HUES6 (cell line): ENCODE data around the gene ABHD17A.

ENCODE experiments used
- H3K27ac ChIP-seq: 2 replicates; pipeline ENCODE4 v1.7.0; 2013; ENCODE audit warnings: low read depth, mild to moderate bottlenecking, low read length, inconsistent platforms
- H3K27me3 ChIP-seq: 2 replicates; pipeline ENCODE4 v1.6.1; 2013; ENCODE audit warnings: low read length; ENCODE audit not compliant: control insufficient read depth, insufficient read depth
- H3K36me3 ChIP-seq: 2 replicates; pipeline ENCODE4 v1.6.1; 2013; ENCODE audit warnings: low read length; ENCODE audit not compliant: control insufficient read depth, insufficient read depth
- H3K4me1 ChIP-seq: 2 replicates; pipeline ENCODE4 v1.6.1; 2013; ENCODE audit warnings: low read length; ENCODE audit not compliant: control insufficient read depth, insufficient read depth
- H3K4me3 ChIP-seq: 2 replicates; pipeline ENCODE4 v1.5.1; 2013; ENCODE audit warnings: low read depth, low read length
- H3K9ac ChIP-seq: one replicate; pipeline ENCODE4 v1.6.1; 2013; ENCODE audit warnings: mild to moderate bottlenecking, low read length
- H3K9me3 ChIP-seq: 2 replicates; pipeline ENCODE4 v1.6.1; 2013; ENCODE audit warnings: low read depth, low read length; ENCODE audit not compliant: control insufficient read depth, insufficient read depth

ABHD17A gene

DNA sequence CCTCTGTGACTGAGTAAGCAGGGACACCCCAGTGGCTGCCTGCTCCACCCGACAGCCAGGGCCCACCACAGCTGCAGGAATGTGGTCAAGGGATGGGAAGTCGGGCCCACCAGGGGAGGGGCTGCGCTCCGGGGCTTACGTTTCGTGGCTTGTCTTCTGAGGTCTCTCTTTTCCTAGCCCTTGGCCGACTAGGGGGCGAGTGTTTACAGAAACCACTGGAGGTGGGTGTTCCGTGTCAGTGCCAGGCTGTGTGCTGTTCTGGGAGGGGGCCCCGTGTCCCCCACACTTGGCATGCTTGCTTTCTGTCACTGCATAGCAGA lies 24.4 kb upstream of the ABHD17A start:
- Histone ChIP-seq H3K4me1 (peaks cover 11% of the 10 kb centered on the region; the same call in 1 of the 2 replicates), H3K36me3 (peaks cover 33% of the 10 kb centered on the region), H3K27me3 (no peaks in the 10 kb centered on the region), H3K9me3 (no peaks in the 10 kb centered on the region), H3K9ac (no peak overlapping the region), H3K4me3 (no peak overlapping the region), H3K27ac (no peak overlapping the region)

DNA sequence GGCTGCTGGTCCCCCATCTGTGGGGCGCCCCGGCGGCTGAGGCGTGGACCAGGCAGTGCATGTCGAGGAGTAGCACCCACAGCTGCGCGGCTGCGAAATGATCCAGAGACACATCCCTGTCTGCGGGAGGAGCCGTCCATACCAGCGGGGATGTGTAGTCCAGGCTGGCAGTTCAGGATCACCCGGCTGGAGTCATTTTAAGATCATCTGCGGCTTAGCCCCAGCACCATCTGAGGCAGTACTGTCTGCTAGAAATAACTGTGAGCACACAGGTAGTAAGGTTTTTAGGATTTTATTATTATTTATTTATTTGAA lies 23.0 kb upstream of the ABHD17A start:
- H3K4me3 ChIP-seq: no peak overlapping the region

DNA sequence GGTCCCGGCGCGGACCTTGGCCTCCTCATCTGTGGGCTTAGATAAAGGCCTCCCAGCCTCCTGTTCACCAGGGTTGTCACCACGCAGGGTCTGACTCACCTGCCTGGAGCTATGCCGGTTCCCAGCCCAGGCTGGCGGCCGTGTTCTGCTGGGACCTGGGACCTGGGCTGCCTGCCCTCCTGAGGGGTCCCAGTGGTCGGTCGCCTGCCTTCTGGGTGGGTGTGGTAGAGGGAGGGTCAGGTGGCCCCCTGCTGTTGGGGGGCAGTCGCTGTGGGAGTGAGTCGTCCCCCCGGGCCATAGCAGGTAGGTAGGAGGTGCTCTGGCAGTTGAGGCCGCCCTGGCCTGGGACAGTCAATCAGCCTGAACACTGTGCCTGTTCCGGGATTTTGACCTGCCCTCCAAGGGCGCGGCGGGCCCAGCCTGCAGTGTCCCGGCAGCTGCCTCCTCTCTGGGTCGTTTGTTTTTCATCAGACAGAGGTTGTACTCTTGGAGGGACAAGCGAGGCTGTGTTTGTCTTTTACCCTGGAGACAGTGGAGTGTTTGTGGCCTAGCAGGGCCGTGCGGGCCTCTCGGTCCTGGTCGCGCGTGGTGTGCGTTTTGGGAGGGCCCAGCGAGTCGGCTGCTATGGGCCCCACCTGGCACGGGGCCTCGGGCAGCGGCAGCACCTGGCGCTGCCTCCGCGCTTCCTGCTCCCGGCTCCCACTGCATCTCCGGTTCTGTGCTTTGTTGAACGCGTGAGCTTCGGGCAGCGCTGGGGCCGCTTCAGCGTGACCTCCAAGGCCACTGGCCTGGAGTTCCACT lies 22.5 kb upstream of the ABHD17A start:
- H3K27ac ChIP-seq: peak overlapping the region; percentile 2; the same call in 1 of the 2 replicates
- H3K4me3 ChIP-seq: no peak overlapping the region; the same call in 1 of the 2 replicates
- peak overlapping the region; percentile 26 for H3K9ac ChIP-seq

More for the DNA sequence above, 23.0 kb upstream of the ABHD17A start:
- Histone ChIP-seq H3K27me3 (no peaks in the 10 kb centered on the region), H3K4me1 (peaks cover 16% of the 10 kb centered on the region; the same call in 1 of the 2 replicates), H3K9me3 (no peaks in the 10 kb centered on the region), H3K27ac (0 out of 2 replicates have a peak overlapping the region, but pooled peaks have one; percentile 2), H3K36me3 (peaks cover 29% of the 10 kb centered on the region), H3K9ac (peak overlapping the region; percentile 26)

DNA sequence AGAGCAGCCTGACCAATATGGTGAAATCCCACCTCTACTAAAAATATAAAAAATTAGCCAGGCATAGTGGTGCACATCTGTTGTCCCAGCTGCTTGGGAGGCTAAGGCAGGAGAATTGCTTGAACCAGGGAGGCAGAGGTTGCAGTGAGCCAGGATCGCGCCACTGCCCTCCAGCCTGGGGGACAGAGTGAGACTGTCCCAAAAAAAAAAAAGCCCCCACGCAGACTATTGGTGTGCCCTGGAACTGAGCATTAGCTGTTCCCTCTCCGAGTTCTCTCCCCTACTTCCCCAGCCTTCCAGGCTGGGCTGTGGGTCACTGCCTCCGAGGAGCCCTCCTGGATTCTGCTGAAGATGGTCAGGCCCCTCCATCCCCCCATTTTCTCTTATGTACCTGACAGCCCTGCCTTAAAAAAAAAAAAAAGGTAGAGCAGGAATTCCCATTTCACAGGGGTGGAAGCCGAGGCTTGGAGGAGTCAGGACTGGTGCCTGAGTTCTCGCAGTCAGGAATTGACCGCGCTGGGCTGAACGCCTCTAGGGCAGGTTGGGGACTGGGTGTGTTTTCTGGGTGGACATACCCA lies 21.8 kb upstream of the ABHD17A start:
- H3K36me3 ChIP-seq: peaks cover 21% of the 10 kb centered on the region; the same call in 1 of the 2 replicates
- H3K4me3 ChIP-seq: no peak overlapping the region
- no peaks in the 10 kb centered on the region for H3K27me3 ChIP-seq
- H3K9ac ChIP-seq: peak overlapping the region; percentile 23
- no peaks in the 10 kb centered on the region for H3K9me3 ChIP-seq
- H3K4me1 ChIP-seq: peaks cover 16% of the 10 kb centered on the region; the same call in 1 of the 2 replicates
- 0 out of 2 replicates have a peak overlapping the region, but pooled peaks have one; percentile 2 for H3K27ac ChIP-seq

More for the DNA sequence above, 22.5 kb upstream of the ABHD17A start:
- H3K4me1 ChIP-seq: peaks cover 16% of the 10 kb centered on the region; the same call in 1 of the 2 replicates
- no peaks in the 10 kb centered on the region for H3K27me3 ChIP-seq
- no peaks in the 10 kb centered on the region for H3K9me3 ChIP-seq
- peaks cover 24% of the 10 kb centered on the region for H3K36me3 ChIP-seq

DNA sequence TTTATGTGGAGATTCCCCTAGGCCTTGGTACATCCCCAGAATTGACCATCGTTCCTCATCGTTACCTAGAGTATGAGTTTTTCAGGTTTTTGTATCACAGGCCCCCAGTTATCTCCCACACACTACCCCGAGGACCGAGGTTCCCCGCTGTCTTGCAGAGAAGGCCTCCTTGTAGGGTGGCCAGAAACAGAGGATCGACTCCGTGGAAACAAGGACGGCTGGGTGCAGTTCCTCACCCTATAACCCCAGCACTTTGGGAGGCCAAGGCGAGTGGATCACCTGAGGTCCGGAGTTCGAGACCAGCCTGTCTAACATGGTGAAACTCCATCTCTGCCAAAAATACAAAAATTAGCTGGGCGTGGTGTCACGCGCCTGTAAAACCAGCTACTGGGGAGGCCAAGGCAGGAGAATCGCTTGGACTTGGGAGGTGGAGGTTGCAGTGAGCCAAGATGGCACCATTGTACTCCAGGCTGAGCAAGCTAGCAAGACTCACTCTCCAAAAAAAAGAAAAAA lies 20.6 kb upstream of the ABHD17A start:
- peaks cover 16% of the 10 kb centered on the region; the same call in 1 of the 2 replicates for H3K4me1 ChIP-seq
- H3K9me3 ChIP-seq: no peaks in the 10 kb centered on the region
- peak overlapping the region; percentile 18; the same call in 1 of the 2 replicates for H3K27ac ChIP-seq
- H3K36me3 ChIP-seq: peaks cover 18% of the 10 kb centered on the region; the same call in 1 of the 2 replicates
- peak overlapping the region; percentile 62 for H3K4me3 ChIP-seq
- peak overlapping the region; percentile 84 for H3K9ac ChIP-seq
- no peaks in the 10 kb centered on the region for H3K27me3 ChIP-seq

DNA sequence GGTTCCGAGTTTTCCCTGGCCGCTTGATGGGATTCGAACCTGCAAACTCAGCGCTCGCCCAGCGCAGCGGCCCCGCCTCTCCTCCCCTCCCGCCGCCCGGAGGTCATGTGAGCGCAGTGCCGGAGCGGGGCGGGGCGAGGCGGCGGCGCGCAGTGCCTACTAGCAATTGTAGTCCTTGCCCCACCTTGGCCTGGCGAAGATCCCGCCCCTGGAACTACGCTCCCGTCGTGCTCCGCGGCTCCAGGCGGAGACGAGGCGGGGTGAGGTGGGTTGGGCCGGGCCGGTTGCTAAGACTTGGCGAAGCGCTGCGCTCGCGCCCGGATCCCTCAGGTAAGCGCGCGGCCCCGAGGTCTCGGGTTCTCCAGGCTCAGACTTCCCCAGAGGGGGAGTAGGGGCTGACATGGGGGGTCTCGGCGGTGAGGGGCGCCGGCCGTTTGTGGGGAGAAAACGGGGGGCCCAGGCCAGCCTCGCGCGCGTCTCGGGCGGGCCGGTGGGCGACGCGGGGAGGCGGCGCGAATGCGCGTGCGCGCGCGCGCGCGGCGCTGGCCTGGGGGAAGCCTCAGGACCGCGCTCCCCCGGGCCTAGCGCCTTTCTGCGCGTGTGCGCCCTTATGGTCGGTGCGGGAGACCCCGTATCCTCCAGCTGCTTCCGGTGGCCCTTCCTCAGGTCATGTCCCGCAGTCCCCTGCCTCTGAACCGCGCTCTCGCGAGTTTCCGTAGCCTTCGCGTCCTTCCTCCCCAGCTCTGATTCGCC lies 20.0 kb upstream of the ABHD17A start, which contains the start of the genes ADAT3 and SCAMP4:
Gene ADAT3, plus strand, starts transcription at position 290 of the 753 bp plus-strand sequence. CDS start 6,649 bp downstream, outside the sequence.
Gene SCAMP4, plus strand, starts transcription at position 290 of the 753 bp plus-strand sequence. CDS start 9,621 bp downstream, outside the sequence.
- Histone ChIP-seq H3K27me3 (no peaks in the 10 kb centered on the region), H3K27ac (peak within 1 kb of the TSS; percentile 74), H3K4me3 (peak within 1 kb of the TSS; percentile 62), H3K9ac (peak within 1 kb of the TSS; percentile 86), H3K9me3 (no peaks in the 10 kb centered on the region), H3K4me1 (peaks cover 16% of the 10 kb centered on the region; the same call in 1 of the 2 replicates), H3K36me3 (peaks cover 18% of the 10 kb centered on the region; the same call in 1 of the 2 replicates)

DNA sequence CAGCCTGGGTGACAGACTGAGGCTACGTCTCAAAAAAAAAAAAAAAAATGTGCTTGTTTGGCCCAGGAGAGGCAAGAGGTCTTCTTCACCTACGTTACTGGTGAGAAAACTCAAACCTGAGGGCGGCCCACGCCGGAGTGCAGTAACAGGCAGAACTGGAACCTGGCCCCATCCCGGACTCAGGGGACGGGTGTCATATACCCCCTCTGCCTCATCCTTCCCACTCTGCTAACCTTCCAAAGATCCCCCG lies 19.5 kb upstream of the ABHD17A start:
- Histone ChIP-seq H3K9me3 (no peaks in the 10 kb centered on the region), H3K27me3 (no peaks in the 10 kb centered on the region), H3K9ac (peak overlapping the region; percentile 86), H3K36me3 (peaks cover 17% of the 10 kb centered on the region; the same call in 1 of the 2 replicates), H3K4me3 (peak overlapping the region; percentile 52), H3K27ac (peak overlapping the region; percentile 74), H3K4me1 (peaks cover 16% of the 10 kb centered on the region; the same call in 1 of the 2 replicates)

DNA sequence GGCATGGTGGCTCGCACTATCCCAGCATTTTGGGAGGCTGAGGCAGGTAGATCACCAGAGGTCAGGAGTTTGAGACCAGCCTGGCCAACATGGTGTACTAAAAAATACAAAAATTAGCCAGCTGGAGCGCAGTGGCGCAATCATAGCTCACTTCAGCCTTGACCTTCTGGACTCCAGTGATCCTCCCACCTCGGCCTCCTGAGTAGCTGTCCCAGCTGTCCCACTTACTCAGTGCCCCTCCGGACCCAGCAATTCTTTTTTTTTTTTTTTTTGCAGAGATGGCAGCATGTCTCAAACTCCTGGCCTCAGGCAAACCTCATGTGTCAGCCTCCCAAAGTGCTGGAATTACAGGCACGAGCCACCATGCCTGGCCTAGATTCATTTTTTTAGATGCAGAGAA lies 17.6 kb upstream of the ABHD17A start:
- no peak overlapping the region for H3K4me3 ChIP-seq

DNA sequence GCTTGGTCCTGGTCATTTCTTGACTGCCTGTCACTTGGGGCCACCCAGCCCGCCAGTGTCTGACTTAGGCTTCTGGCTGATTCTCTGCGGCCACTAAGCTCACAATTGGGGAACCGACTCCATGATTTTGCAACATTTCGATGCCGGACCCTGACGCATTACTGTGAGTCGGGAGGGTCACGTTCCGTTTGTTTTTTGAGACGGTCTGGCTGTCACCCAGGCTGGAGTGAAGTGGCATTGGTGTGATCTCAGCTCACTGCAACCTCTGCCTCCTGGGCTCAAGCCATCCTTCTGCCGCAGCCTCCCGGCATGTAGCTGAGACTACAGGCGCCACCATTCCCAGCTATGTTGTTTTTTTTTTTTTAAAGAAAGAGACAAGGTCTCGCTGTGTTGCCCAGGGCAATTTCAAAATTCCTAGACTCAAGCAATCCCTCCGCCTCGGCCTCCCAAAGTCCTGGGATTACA lies 16.7 kb upstream of the ABHD17A start:
- H3K27me3 ChIP-seq: no peaks in the 10 kb centered on the region
- no peak overlapping the region for H3K27ac ChIP-seq
- no peak overlapping the region for H3K9ac ChIP-seq
- H3K36me3 ChIP-seq: 0 out of 2 replicates have a peak, but pooled peaks cover 4% of the 10 kb centered on the region
- peaks cover 12% of the 10 kb centered on the region; the same call in 1 of the 2 replicates for H3K4me1 ChIP-seq
- no peaks in the 10 kb centered on the region for H3K9me3 ChIP-seq
- no peak overlapping the region for H3K4me3 ChIP-seq

More for the DNA sequence above, 17.6 kb upstream of the ABHD17A start:
- Histone ChIP-seq H3K4me1 (peaks cover 16% of the 10 kb centered on the region; the same call in 1 of the 2 replicates), H3K9ac (no peak overlapping the region), H3K9me3 (no peaks in the 10 kb centered on the region), H3K36me3 (0 out of 2 replicates have a peak, but pooled peaks cover 6% of the 10 kb centered on the region), H3K27ac (no peak overlapping the region), H3K27me3 (no peaks in the 10 kb centered on the region)

DNA sequence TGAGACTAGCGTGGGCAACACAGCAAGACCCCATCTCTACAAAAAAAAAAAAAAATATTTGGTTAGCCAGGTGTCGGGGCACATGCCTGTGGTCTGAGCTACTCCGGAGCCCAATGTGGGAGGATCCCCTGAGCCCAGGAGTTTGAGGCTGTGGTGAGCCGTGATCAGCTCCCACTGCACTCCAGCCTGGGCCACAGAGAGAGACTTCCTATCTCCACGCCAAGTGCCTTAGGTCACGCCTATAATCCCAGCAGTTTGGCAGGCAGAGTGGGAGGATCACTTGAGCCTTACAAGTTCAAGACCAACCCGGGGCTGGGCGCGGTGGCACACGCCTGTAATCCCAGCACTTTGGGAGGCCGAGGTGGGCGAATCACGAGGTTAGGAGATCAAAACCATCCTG lies 11.2 kb upstream of the ABHD17A start:
- Histone ChIP-seq H3K4me1 (peaks cover 2% of the 10 kb centered on the region; the same call in 1 of the 2 replicates), H3K4me3 (no peak overlapping the region), H3K9me3 (no peaks in the 10 kb centered on the region), H3K9ac (no peak overlapping the region), H3K27me3 (no peaks in the 10 kb centered on the region), H3K27ac (no peak overlapping the region), H3K36me3 (no peaks in the 10 kb centered on the region)
